H9 (cell line): Measurements from ENCODE around the gene LONP2. TPM values are rescaled to one million over a fixed set of nuclear protein-coding genes. Genes with fewer than 3 reads are reported as not detected.

Experiments
- DNase-seq: peaks from one replicate; pipeline ENCODE4 v3.0.0-alpha.2; 2017
- H2AFZ ChIP-seq: one replicate; pipeline ENCODE4 v1.6.1; 2013; ENCODE audit warnings: mild to moderate bottlenecking, low read length, control low read depth, moderate library complexity
- H2AK5ac ChIP-seq: 2 replicates; pipeline ENCODE4 v1.6.1; 2013; ENCODE audit warnings: low read length, control low read depth, mixed read lengths; ENCODE audit not compliant: insufficient read length
- H2BK120ac ChIP-seq: one replicate; pipeline ENCODE4 v1.6.1; 2013; ENCODE audit warnings: low read depth, mild to moderate bottlenecking, low read length, control low read depth, inconsistent platforms; ENCODE audit not compliant: poor library complexity, severe bottlenecking
- H2BK12ac ChIP-seq: 2 replicates; pipeline ENCODE4 v1.6.1; 2013; ENCODE audit warnings: low read length, control low read depth, mixed read lengths, low read depth; ENCODE audit not compliant: insufficient read length
- H2BK15ac ChIP-seq: 2 replicates; pipeline ENCODE4 v1.6.1; 2013; ENCODE audit warnings: low read depth, low read length, control low read depth
- H2BK20ac ChIP-seq: one replicate; pipeline ENCODE4 v1.6.1; 2013; ENCODE audit warnings: low read depth, mild to moderate bottlenecking, low read length, control low read depth, inconsistent platforms; ENCODE audit not compliant: poor library complexity, severe bottlenecking
- H2BK5ac ChIP-seq: 2 replicates; pipeline ENCODE4 v1.6.1; 2013; ENCODE audit warnings: low read length, control low read depth, mixed read lengths; ENCODE audit not compliant: insufficient read length
- H3K14ac ChIP-seq: 2 replicates; pipeline ENCODE4 v1.6.1; 2013; ENCODE audit warnings: low read length, control low read depth; ENCODE audit not compliant: insufficient read depth
- H3K18ac ChIP-seq: 2 replicates; pipeline ENCODE4 v1.6.1; 2013; ENCODE audit warnings: low read depth, mild to moderate bottlenecking, mixed read lengths, low read length, control low read depth; ENCODE audit not compliant: insufficient read length
- H3K23ac ChIP-seq: 2 replicates; pipeline ENCODE4 v1.6.1; 2013; ENCODE audit warnings: low read length, control low read depth, mixed read lengths, low read depth; ENCODE audit not compliant: insufficient read length
- H3K23me2 ChIP-seq: 2 replicates; pipeline ENCODE4 v1.6.1; 2013; ENCODE audit warnings: low read depth, mild to moderate bottlenecking, mixed read lengths, low read length, control low read depth; ENCODE audit not compliant: insufficient read length, poor library complexity, severe bottlenecking
- H3K27ac ChIP-seq: 2 replicates; pipeline ENCODE4 v1.5.1; 2013; ENCODE audit warnings: low read length, control low read depth, mixed read lengths, low read depth; ENCODE audit not compliant: insufficient read length
- H3K27me3 ChIP-seq: 2 replicates; pipeline ENCODE4 v1.6.1; 2013; ENCODE audit warnings: low read length, control low read depth, inconsistent platforms; ENCODE audit not compliant: insufficient read depth
- H3K4ac ChIP-seq: 2 replicates; pipeline ENCODE4 v1.6.1; 2013; ENCODE audit warnings: low read depth, mild to moderate bottlenecking, control low read depth, inconsistent platforms, low read length, moderate library complexity
- H3K4me1 ChIP-seq: 2 replicates; pipeline ENCODE4 v1.6.1; 2013; ENCODE audit warnings: low read length, control low read depth, inconsistent platforms; ENCODE audit not compliant: insufficient read depth
- H3K4me2 ChIP-seq: 2 replicates; pipeline ENCODE4 v1.6.1; 2013; ENCODE audit warnings: low read length, control low read depth, mixed read lengths; ENCODE audit not compliant: insufficient read length, insufficient read depth
- H3K56ac ChIP-seq: 2 replicates; pipeline ENCODE4 v1.6.1; 2013; ENCODE audit warnings: low read depth, mild to moderate bottlenecking, mixed read lengths, low read length, control low read depth; ENCODE audit not compliant: insufficient read length
- H3K79me1 ChIP-seq: 2 replicates; pipeline ENCODE4 v1.6.1; 2013; ENCODE audit warnings: low read depth, mild to moderate bottlenecking, moderate library complexity, low read length, control low read depth, inconsistent platforms; ENCODE audit not compliant: insufficient read depth, poor library complexity, severe bottlenecking
- H3K79me2 ChIP-seq: 2 replicates; pipeline ENCODE4 v1.6.1; 2013; ENCODE audit warnings: low read length, control low read depth, inconsistent platforms; ENCODE audit not compliant: insufficient read depth
- H3K9ac ChIP-seq: 2 replicates; pipeline ENCODE4 v1.6.1; 2013; ENCODE audit warnings: low read length, control low read depth, mixed read lengths; ENCODE audit not compliant: insufficient read length; ENCODE audit errors: extremely low read depth
- H3K9me3 ChIP-seq: one replicate; pipeline ENCODE4 v1.6.1; 2013; ENCODE audit warnings: low read depth, low read length, inconsistent platforms; ENCODE audit not compliant: control insufficient read depth
- H3T11ph ChIP-seq: one replicate; pipeline ENCODE4 v1.6.1; 2013; ENCODE audit warnings: mild to moderate bottlenecking, low read length, control low read depth, inconsistent platforms
- H4K20me1 ChIP-seq: one replicate; pipeline ENCODE4 v1.6.1; 2013; ENCODE audit not compliant: control insufficient read depth, insufficient read length, insufficient read depth
- H4K5ac ChIP-seq: 2 replicates; pipeline ENCODE4 v1.6.1; 2013; ENCODE audit warnings: low read depth, mild to moderate bottlenecking, mixed read lengths, low read length, control low read depth; ENCODE audit not compliant: insufficient read length
- H4K8ac ChIP-seq: replicated peaks from 2 replicates; pipeline ENCODE4 v1.6.1; 2013; ENCODE audit warnings: low read length, control low read depth, mixed read lengths, low read depth; ENCODE audit not compliant: insufficient read length
- H4K91ac ChIP-seq: 2 replicates; pipeline ENCODE4 v1.6.1; 2013; ENCODE audit warnings: low read depth, mild to moderate bottlenecking, moderate library complexity, mixed read lengths, low read length, control low read depth; ENCODE audit not compliant: insufficient read length
- H3K27ac Mint-ChIP-seq, 3 experiments: 2 replicates in 2 of 3; 3 replicates in 1 of 3; pipeline ENCODE4 v1.8.0; 2020 to 2021; ENCODE audit warnings: mixed read lengths in 3 of 3, mild to moderate bottlenecking in 1 of 3, moderate library complexity in 1 of 3
- H3K27me3 Mint-ChIP-seq: 2 replicates; pipeline ENCODE4 v1.8.0; 2021; ENCODE audit warnings: low read depth, mild to moderate bottlenecking, moderate library complexity, mixed read lengths
- H3K36me3 Mint-ChIP-seq, 3 experiments: 2 replicates in 2 of 3; 3 replicates in 1 of 3; pipeline ENCODE4 v1.8.0; 2020 to 2021; ENCODE audit warnings: low read depth in 3 of 3, mixed read lengths in 3 of 3; ENCODE audit not compliant: insufficient read depth in 1 of 3
- H3K4me1 Mint-ChIP-seq, 2 experiments: 2 replicates each; pipeline ENCODE4 v1.8.0; 2020; ENCODE audit warnings: mixed read lengths in 2 of 2
- H3K4me3 Mint-ChIP-seq, 2 experiments: 2 replicates in 1 of 2; 3 replicates in 1 of 2; pipeline ENCODE4 v1.8.0; 2020 to 2021; ENCODE audit warnings: mild to moderate bottlenecking in 2 of 2, mixed read lengths in 2 of 2, moderate library complexity in 1 of 2
- H3K9me3 Mint-ChIP-seq, 2 experiments: 2 replicates in 1 of 2; 3 replicates in 1 of 2; pipeline ENCODE4 v1.8.0; 2020; ENCODE audit warnings: mild to moderate bottlenecking in 2 of 2, mixed read lengths in 2 of 2, moderate library complexity in 1 of 2
- CTCF ChIP-seq: fragments of 200-600 bp; sonication (generic); conservative IDR thresholded peaks from 3 replicates; pipeline ENCODE4 v1.8.0; 2021; ENCODE audit warnings: antibody characterized with exemption, mild to moderate bottlenecking
- WGBS: extraction: QIAGEN DNeasy Blood & Tissue Kit; methylation state at CpG from one replicate; pipeline ENCODE4 v1.1.7; 2013; ENCODE audit warnings: missing lambda C conversion rate, low lambda C conversion rate, mixed read lengths; ENCODE audit not compliant: insufficient read length; ENCODE audit errors: extremely low coverage; 5-methylcytosine and 5-hydroxymethylcytosine counted together
- total RNA-seq: library from RNA; stranded (reverse); gene quantifications from 2 replicates; pipeline ENCODE4 v1.2.1, GENCODE V29; 2021

LONP2 gene
- total RNA-seq, 1 experiment from 2014 or later = 27.8 TPM

- H2BK12ac ChIP-seq = no peak overlapping the region
- Mint-ChIP-seq H3K4me1 (peaks cover 40 to 45% of the 10 kb centered on the region in 2 experiments), H3K27me3 (no peaks in the 10 kb centered on the region), H3K27ac (peak overlapping the region; percentile 93 to 98 (median 94)), H3K36me3 (peaks cover 0 to 16% (median 5%) of the 10 kb centered on the region in 3 experiments; a peak in 6 of 7 replicates), H3K9me3 (no peaks in the 10 kb centered on the region; a peak in 1 of 5 replicates), H3K4me3 (peak overlapping the region; percentile 64 to 84)
- H3K23ac ChIP-seq = no peak overlapping the region
- peak overlapping the region; percentile 21 for H3K9ac ChIP-seq
- no CpG with 5 or more reads among the region's 15 CpGs for WGBS
- TF ChIP-seq CTCF = no peak
- H3K79me1 ChIP-seq = no peaks in the 10 kb centered on the region
- H2AFZ ChIP-seq = no peak overlapping the region
- no peak overlapping the region for H2BK5ac ChIP-seq
- no peak overlapping the region for H4K8ac ChIP-seq
- peak overlapping the region; percentile 56 for H3K4me2 ChIP-seq
- H2BK15ac ChIP-seq = no peak overlapping the region
- H3K23me2 ChIP-seq = peaks cover 4% of the 10 kb centered on the region
- peak overlapping the region; percentile 27; the same call in 1 of the 2 replicates for H3K14ac ChIP-seq
- H3T11ph ChIP-seq = no peak overlapping the region
- no peaks in the 10 kb centered on the region for H3K9me3 ChIP-seq
- no peak overlapping the region for H2AK5ac ChIP-seq
- DNase-seq = no peak
- H4K91ac ChIP-seq = no peak overlapping the region
- no peaks in the 10 kb centered on the region for H4K20me1 ChIP-seq
- H3K79me2 ChIP-seq = peaks cover 44% of the 10 kb centered on the region; the same call in 1 of the 2 replicates
- H2BK20ac ChIP-seq = no peak overlapping the region
- H3K56ac ChIP-seq = no peak overlapping the region
- H3K4ac ChIP-seq = no peak overlapping the region
- H2BK120ac ChIP-seq = no peak overlapping the region
- no peak overlapping the region for H4K5ac ChIP-seq
- no peak overlapping the region for H3K27ac ChIP-seq
- H3K4me1 ChIP-seq = peaks cover 2% of the 10 kb centered on the region
- no peaks in the 10 kb centered on the region for H3K27me3 ChIP-seq
- H3K18ac ChIP-seq = no peak overlapping the region
Observed at GRCh38 chr16:48365025-48365600, 121.0 kb downstream of the LONP2 start.
